H1 (cell line): ENCODE measurements around the gene KIAA1586. TPM values are rescaled to one million over a fixed set of nuclear protein-coding genes. Genes with fewer than 3 reads are reported as not detected.
"Not testable (repeated sequence)": the region's sequence is repeated elsewhere in the genome, so short reads cannot be mapped to it uniquely, and the experiment has no call there.

Source experiments
- CTCF ChIA-PET: fragments of 300-600 bp; sonication (Branson Sonifier 250); formaldehyde crosslinking; loops from one replicate; lab custom pipeline; 2021; ENCODE audit not compliant: partially characterized antibody; lab: Charles Lee
- POLR2A ChIA-PET: fragments of 300-600 bp; sonication (Branson Sonifier 250); formaldehyde crosslinking; loops from one replicate; lab custom pipeline; 2021; ENCODE audit warnings: inconsistent platforms; ENCODE audit not compliant: partially characterized antibody; lab: Charles Lee
- DNase-seq, 2 experiments: peaks; one replicate each; pipeline versions ENCODE4 v3.0.0 to v3.0.0-alpha.2; 2010 to 2022; ENCODE audit warnings: low spot score in 2 of 2, low read depth in 1 of 2, mixed read lengths in 1 of 2
- FAIRE-seq: peaks from 2 replicates; lab custom pipeline; 2011; peaks lifted over from hg19 to GRCh38; lab: Jason Lieb, UNC
- H2AFZ ChIP-seq: 2 replicates; pipeline ENCODE4 v1.8.1; 2012; ENCODE audit warnings: low read length, inconsistent platforms
- H2AK5ac ChIP-seq: 2 replicates; pipeline ENCODE4 v1.6.1; 2013; ENCODE audit warnings: low read depth, low read length
- H2BK120ac ChIP-seq: replicated peaks from 2 replicates; pipeline ENCODE3; 2013; ENCODE audit warnings: low read depth, low read length, inconsistent platforms
- H2BK12ac ChIP-seq: 2 replicates; pipeline ENCODE4 v1.6.1; 2013; ENCODE audit warnings: low read depth, low read length
- H2BK15ac ChIP-seq: 2 replicates; pipeline ENCODE4 v1.6.1; 2013; ENCODE audit warnings: low read length
- H2BK20ac ChIP-seq: 2 replicates; pipeline ENCODE4 v1.6.1; 2013; ENCODE audit warnings: low read length
- H2BK5ac ChIP-seq: 2 replicates; pipeline ENCODE4 v1.6.1; 2013; ENCODE audit warnings: low read depth, low read length
- H3K14ac ChIP-seq: 2 replicates; pipeline ENCODE4 v1.6.1; 2013; ENCODE audit warnings: inconsistent platforms; ENCODE audit not compliant: insufficient read length
- H3K18ac ChIP-seq: 2 replicates; pipeline ENCODE4 v1.6.1; 2013; ENCODE audit warnings: low read length; ENCODE audit errors: extremely low read depth
- H3K23ac ChIP-seq: 2 replicates; pipeline ENCODE4 v1.6.1; 2013; ENCODE audit warnings: inconsistent platforms; ENCODE audit not compliant: insufficient read length
- H3K23me2 ChIP-seq: 2 replicates; pipeline ENCODE4 v1.6.1; 2013; ENCODE audit warnings: low read depth, low read length
- H3K27ac ChIP-seq: 2 replicates; pipeline ENCODE4 v1.6.1; 2011; ENCODE audit warnings: low read depth, low read length, inconsistent platforms
- H3K27me3 ChIP-seq, 4 experiments: replicated peaks in 1 of 4; 1 replicate in 1 of 4; 2 replicates in 3 of 4; pipeline versions ENCODE4 v1.6.1 to v1.8.1; 2011 to 2013; ENCODE audit warnings: low read length in 3 of 4, mild to moderate bottlenecking in 3 of 4, inconsistent platforms in 2 of 4, mixed read lengths in 2 of 4, moderate library complexity in 1 of 4; ENCODE audit not compliant: control insufficient read depth in 3 of 4, insufficient read depth in 3 of 4; ENCODE audit errors: extremely low read depth in 1 of 4
- H3K36me3 ChIP-seq, 4 experiments: 2 replicates each; pipeline versions ENCODE4 v1.6.1 to v1.8.1; 2011 to 2013; ENCODE audit warnings: mild to moderate bottlenecking in 4 of 4, low read length in 3 of 4, moderate library complexity in 2 of 4, control low read depth in 1 of 4, inconsistent platforms in 1 of 4; ENCODE audit not compliant: insufficient read depth in 4 of 4, control insufficient read depth in 2 of 4
- H3K4ac ChIP-seq: replicated peaks from 2 replicates; pipeline ENCODE3; 2013; ENCODE audit warnings: low read length, low read depth, mixed read lengths, inconsistent platforms; ENCODE audit not compliant: insufficient read length
- H3K4me1 ChIP-seq, 4 experiments: replicated peaks in 1 of 4; 1 replicate in 1 of 4; 2 replicates in 3 of 4; pipeline versions ENCODE4 v1.6.1 to v1.8.1; 2011 to 2013; ENCODE audit warnings: low read length in 3 of 4, inconsistent platforms in 2 of 4, mixed read lengths in 1 of 4; ENCODE audit not compliant: insufficient read depth in 4 of 4, control insufficient read depth in 3 of 4
- H3K4me2 ChIP-seq, 2 experiments: 2 replicates each; pipeline versions ENCODE4 v1.6.1 to v1.8.1; 2011 to 2013; ENCODE audit warnings: low read depth in 2 of 2, low read length in 2 of 2, control low read depth in 1 of 2, inconsistent platforms in 1 of 2, mild to moderate bottlenecking in 1 of 2; ENCODE audit not compliant: insufficient read depth in 1 of 2
- H3K4me3 ChIP-seq, 4 experiments: fragments of 200-600, 300-600 bp in 1 of 4; sonication (generic), shearing (Covaris generic), sonication (Bioruptor Twin) in 1 of 4; 2 replicates each; pipeline versions ENCODE4 v1.5.1 to v1.8.1; 2011 to 2016; ENCODE audit warnings: low read length in 4 of 4, low read depth in 3 of 4, control low read depth in 2 of 4, inconsistent platforms in 2 of 4, mild to moderate bottlenecking in 2 of 4, mixed read lengths in 1 of 4, moderate library complexity in 1 of 4; ENCODE audit not compliant: insufficient read depth in 2 of 4; ENCODE audit errors: extremely low read depth in 1 of 4
- H3K56ac ChIP-seq: replicated peaks from 2 replicates; pipeline ENCODE3; 2013; ENCODE audit warnings: low read depth, mild to moderate bottlenecking, mixed read lengths, low read length, inconsistent platforms; ENCODE audit not compliant: insufficient read length
- H3K79me1 ChIP-seq: 2 replicates; pipeline ENCODE4 v1.6.1; 2013; ENCODE audit warnings: low read depth, low read length, control low read depth
- H3K79me2 ChIP-seq, 2 experiments: 2 replicates each; pipeline versions ENCODE4 v1.6.1 to v1.8.1; 2012 to 2013; ENCODE audit warnings: low read length in 2 of 2, mild to moderate bottlenecking in 2 of 2, inconsistent platforms in 1 of 2; ENCODE audit not compliant: insufficient read depth in 2 of 2, control insufficient read depth in 1 of 2
- H3K9ac ChIP-seq, 4 experiments: replicated peaks in 1 of 4; 1 replicate in 1 of 4; 2 replicates in 3 of 4; pipeline versions ENCODE4 v1.6.1 to v1.8.1; 2011 to 2013; ENCODE audit warnings: low read depth in 3 of 4, low read length in 3 of 4, control low read depth in 2 of 4, mild to moderate bottlenecking in 2 of 4, moderate library complexity in 2 of 4, inconsistent platforms in 1 of 4; ENCODE audit errors: extremely low read depth in 1 of 4
- H3K9me3 ChIP-seq, 2 experiments: 2 replicates each; pipeline versions ENCODE4 v1.6.1 to v1.8.1; 2012 to 2013; ENCODE audit warnings: mild to moderate bottlenecking in 2 of 2, moderate library complexity in 2 of 2, control low read depth in 1 of 2, inconsistent platforms in 1 of 2, low read depth in 1 of 2, low read length in 1 of 2, mixed read lengths in 1 of 2; ENCODE audit not compliant: insufficient read depth in 2 of 2
- H4K20me1 ChIP-seq, 2 experiments: replicated peaks in 1 of 2; 2 replicates each; pipeline versions ENCODE3 to v1.8.1; 2011 to 2013; ENCODE audit warnings: inconsistent platforms in 2 of 2, low read length in 2 of 2, mild to moderate bottlenecking in 1 of 2; ENCODE audit not compliant: insufficient read depth in 2 of 2, control insufficient read depth in 1 of 2
- H4K5ac ChIP-seq: 2 replicates; pipeline ENCODE4 v1.6.1; 2013; ENCODE audit warnings: low read length, low read depth, mixed read lengths, inconsistent platforms; ENCODE audit not compliant: insufficient read length
- H4K8ac ChIP-seq: 2 replicates; pipeline ENCODE4 v1.8.0; 2013; ENCODE audit warnings: mild to moderate bottlenecking, moderate library complexity, low read length, inconsistent platforms; ENCODE audit not compliant: insufficient read depth; ENCODE audit errors: extremely low read depth
- H4K91ac ChIP-seq: replicated peaks from 2 replicates; pipeline ENCODE3; 2013; ENCODE audit warnings: low read length, mixed read lengths, inconsistent platforms; ENCODE audit not compliant: insufficient read length
- BACH1 ChIP-seq: IDR thresholded peaks from 2 replicates; pipeline ENCODE4 v1.6.1; 2012; ENCODE audit warnings: low read length, improper control_type of control experiment
- HDAC2 ChIP-seq, 2 experiments: fragments of 300-600 bp in 1 of 2; sonication (generic) in 1 of 2; IDR thresholded peaks; 2 replicates each; pipeline ENCODE4 v1.6.1; 2011 to 2012; ENCODE audit warnings: low read depth in 2 of 2, low read length in 2 of 2, mild to moderate bottlenecking in 2 of 2, moderate library complexity in 2 of 2, borderline replicate concordance in 1 of 2, inconsistent platforms in 1 of 2
- POLR2AphosphoS5 ChIP-seq: IDR thresholded peaks from 2 replicates; pipeline ENCODE4 v1.6.1; 2011; ENCODE audit warnings: low read depth, low read length
- SIN3A ChIP-seq, 2 experiments: IDR thresholded peaks in 1 of 2; conservative IDR thresholded peaks in 1 of 2; 2 replicates each; pipeline ENCODE4 v1.6.1; 2011 to 2012; ENCODE audit warnings: low read length in 2 of 2, improper control_type of control experiment in 1 of 2, low read depth in 1 of 2, mild to moderate bottlenecking in 1 of 2
- TAF1 ChIP-seq: IDR thresholded peaks from 2 replicates; pipeline ENCODE4 v1.6.1; 2011; ENCODE audit warnings: mild to moderate bottlenecking, low read depth, low read length
- TBP ChIP-seq: IDR thresholded peaks from 2 replicates; pipeline ENCODE4 v1.6.1; 2011; ENCODE audit warnings: low read depth, low read length, improper control_type of control experiment
- WGBS, 2 experiments: shearing (Covaris generic) in 1 of 2; methylation state at CpG; one replicate each; pipeline versions ENCODE4 v1.1.6 to v1.1.7; 2013 to 2015; ENCODE audit warnings: low lambda C conversion rate in 2 of 2, mixed read lengths in 2 of 2, inconsistent platforms in 1 of 2, low coverage in 1 of 2, missing lambda C conversion rate in 1 of 2; ENCODE audit not compliant: insufficient replicate concordance in 2 of 2, insufficient coverage in 1 of 2, insufficient read length in 1 of 2; ENCODE audit errors: extremely low coverage in 1 of 2, missing lambda C conversion rate in 1 of 2; 5-methylcytosine and 5-hydroxymethylcytosine counted together
- long read RNA-seq, 2 experiments: library from RNA in 1 of 2; library from capped mRNA in 1 of 2; stranded (forward); transcript quantifications; one replicate each; pipeline ENCODE4 v2.0.0, GENCODE V29; 2021; ENCODE audit warnings: inconsistent platforms in 1 of 2
- polyA minus RNA-seq, 3 experiments: library from RNA; depleted of rRNA, polyadenylated mRNA; stranded (reverse); fragments of >200 nt; gene quantifications; 1 replicate in 2 of 3; 2 replicates in 1 of 3; pipeline ENCODE4 v1.2.3, GENCODE V29; 2011
- polyA plus RNA-seq, 7 experiments: library from polyadenylated mRNA; depleted of rRNA in 3 of 7; stranded (reverse) in 5 of 7; unstranded in 2 of 7; fragments of >200 nt in 5 of 7; fragments of 200-250 nt in 2 of 7; gene quantifications; 1 replicate in 5 of 7; 2 replicates in 1 of 7; 4 replicates in 1 of 7; pipeline versions ENCODE4 v1.2.1 to v1.2.3, GENCODE V29; 2011 to 2013; ENCODE audit warnings: missing spikeins in 2 of 7, mixed read lengths in 2 of 7
- total RNA-seq: library from RNA; stranded (reverse); fragmentation: NEBNext Ultra II Directional; extraction: Animal tissue kit (Norgen Biotek cat#: 25700); gene quantifications from 2 replicates; pipeline ENCODE4 v1.2.1, GENCODE V29; 2021
- TF ChIP-seq, protein P1 (sequence below): IDR thresholded peaks from 2 replicates; pipeline ENCODE4 v1.6.1; 2012; ENCODE audit warnings: inconsistent platforms

The KIAA1586 gene
- total RNA-seq (22.8 and 24.4 TPM in 2 replicates), polyA plus RNA-seq (2011; rRNA removed) (1.5 and 2.1 TPM in 2 replicates), polyA minus RNA-seq (2011; rRNA and poly(A)+ RNA removed) (3.1 and 4.9 TPM in 2 replicates)
- polyA plus RNA-seq (2011; cell fraction: cytosol; rRNA removed): 3.7 TPM
- polyA plus RNA-seq (2011; cell fraction: nucleus; rRNA removed): 0.93 TPM
- 4.6 to 13.6 TPM (median 6.0 TPM) in 4 replicates for polyA plus RNA-seq (2012, experiment 1 of 2)
- polyA plus RNA-seq (2012, experiment 2 of 2): 1.1 TPM
- 11.6 TPM for polyA plus RNA-seq (2013, experiment 1 of 2)
- 10.4 TPM for polyA plus RNA-seq (2013, experiment 2 of 2)
- polyA minus RNA-seq (2011; cell fraction: cytosol; rRNA and poly(A)+ RNA removed): 8.6 TPM
- polyA minus RNA-seq (2011; cell fraction: nucleus; rRNA and poly(A)+ RNA removed): 9.0 TPM
- long read RNA-seq, experiment 1, partial matches to known transcripts: 1 of 12 reads
- long read RNA-seq, experiment 1, other reads (novel, unspliced or antisense): 6 of 12 reads
- long read RNA-seq, experiment 2, transcript KIAA1586-201 (4 exons, 2,933 nt): major isoform, 20 of 26 reads
- long read RNA-seq, experiment 2, partial matches to known transcripts: 3 of 26 reads
- long read RNA-seq, experiment 2, other reads (novel, unspliced or antisense): 1 of 26 reads

GRCh38 chr6:57046332-57047256 lies at the start of gene KIAA1586:
Gene KIAA1586 (plus strand): TSS chr6:57046693. CDS start chr6:57046756, 63 bp downstream.
- H3K4ac ChIP-seq, H3K4me1 ChIP-seq, H3K27ac ChIP-seq, H2AK5ac ChIP-seq, H4K20me1 ChIP-seq, H3K79me1 ChIP-seq, H3K9me3 ChIP-seq, H3K27me3 ChIP-seq, H2BK120ac ChIP-seq, H3K14ac ChIP-seq, H4K91ac ChIP-seq, H2BK20ac ChIP-seq, H2BK5ac ChIP-seq, H4K5ac ChIP-seq, H2BK12ac ChIP-seq, H3K23ac ChIP-seq, H2BK15ac ChIP-seq, H3K23me2 ChIP-seq: not testable (repeated sequence)
- peaks cover 0 to 30% (median 9%) of the 10 kb centered on the region in 4 experiments; a peak in 6 of 8 replicates for H3K36me3 ChIP-seq
- FAIRE-seq (peak; percentile 78), DNase-seq (peak in 1 of 2 experiments; percentile 86)
- H3K4me2 ChIP-seq: peak within 1 kb of the TSS; percentile 14 to 55
- H3K56ac ChIP-seq: peak within 1 kb of the TSS; percentile 77
- peak within 1 kb of the TSS; percentile 93; the same call in 1 of the 2 replicates for H4K8ac ChIP-seq
- H3K18ac ChIP-seq: peak within 1 kb of the TSS; percentile 64; the same call in 1 of the 2 replicates
- H3K79me2 ChIP-seq: peaks cover 0 to 30% of the 10 kb centered on the region in 2 experiments; a peak in 3 of 4 replicates
- 3% methylated on average over 35 of the region's 78 CpGs; no CpG with 5 or more reads in 1 of the 2 experiments for WGBS, 2 experiments
- peak within 1 kb of the TSS; percentile 45 to 83 (median 71) for H3K4me3 ChIP-seq
- POLR2A ChIA-PET: interaction anchor here (1.0 to 1.9 kb wide), 2 partner anchors 9 to 91 kb away, joined by 4 to 5 read pairs; partner anchors contain the start of gene BEND6
- CTCF ChIA-PET: interaction anchor here (0.5 to 1.5 kb wide), 2 partner anchors 15 to 16 kb away, joined by 3 to 4 read pairs; no protein-coding TSS in a partner anchor
- 0 out of 2 replicates have a peak within 1 kb of the TSS, but pooled peaks have one; percentile 69 for H2AFZ ChIP-seq
- peak within 1 kb of the TSS; percentile 43 to 69 (median 63) for H3K9ac ChIP-seq
- TF ChIP-seq POLR2AphosphoS5 (peak; percentile 55; the same call in 1 of the 2 replicates), TBP (peak; percentile 40; the same call in 1 of the 2 replicates), TAF1 (peak; percentile 86), SIN3A (conservative IDR thresholded peaks at IDR 0.05 in 1 of 2, IDR thresholded peaks at IDR 0.05 in 1 of 2; ENCODE audit: low read depth in 1 of 2, low read length in 2 of 2) (0 out of 4 replicates have a peak, but pooled peaks have one; percentile 41 to 50), HDAC2 (IDR thresholded peaks at IDR 0.05; ENCODE audit: borderline replicate concordance in 1 of 2, low read depth in 2 of 2, low read length in 2 of 2) (peak; percentile 82 to 96; a peak in 2 of 4 replicates), BACH1 (peak; percentile 77)
- TF ChIP-seq, protein P1, sequence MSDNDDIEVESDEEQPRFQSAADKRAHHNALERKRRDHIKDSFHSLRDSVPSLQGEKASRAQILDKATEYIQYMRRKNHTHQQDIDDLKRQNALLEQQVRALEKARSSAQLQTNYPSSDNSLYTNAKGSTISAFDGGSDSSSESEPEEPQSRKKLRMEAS: peak; percentile 56
